Amniotic stem cell (primary cell): Measurements from ENCODE around the gene ASTN2.
"Not testable (repeated sequence)": the region's sequence is repeated elsewhere in the genome, so short reads cannot be mapped to it uniquely, and the experiment has no call there.

ENCODE experiments used
- DNase-seq: peaks from one replicate; lab custom pipeline; 2025; lab: John Stamatoyannopoulos, UW

The ASTN2 gene

DNA sequence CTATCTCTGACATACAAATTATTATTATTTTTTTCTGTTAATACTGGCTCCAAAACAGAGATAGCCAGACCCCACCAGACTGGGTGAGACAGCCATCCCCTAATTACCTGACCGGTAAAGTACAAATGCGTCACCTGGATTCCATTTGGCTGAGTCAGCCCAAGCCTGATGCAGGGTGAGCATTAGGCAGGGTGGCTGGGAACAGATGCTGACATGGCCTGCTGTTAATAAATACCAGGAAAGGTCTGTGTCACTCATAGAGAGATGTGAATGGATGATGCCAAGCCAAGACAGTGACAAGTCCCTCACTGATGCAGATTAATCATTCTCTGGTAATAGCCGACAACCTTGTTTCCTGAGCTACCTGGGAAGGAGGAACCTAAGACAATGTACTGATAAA is 544.3 kb downstream of the ASTN2 start:
- DNase-seq = no peak

DNA sequence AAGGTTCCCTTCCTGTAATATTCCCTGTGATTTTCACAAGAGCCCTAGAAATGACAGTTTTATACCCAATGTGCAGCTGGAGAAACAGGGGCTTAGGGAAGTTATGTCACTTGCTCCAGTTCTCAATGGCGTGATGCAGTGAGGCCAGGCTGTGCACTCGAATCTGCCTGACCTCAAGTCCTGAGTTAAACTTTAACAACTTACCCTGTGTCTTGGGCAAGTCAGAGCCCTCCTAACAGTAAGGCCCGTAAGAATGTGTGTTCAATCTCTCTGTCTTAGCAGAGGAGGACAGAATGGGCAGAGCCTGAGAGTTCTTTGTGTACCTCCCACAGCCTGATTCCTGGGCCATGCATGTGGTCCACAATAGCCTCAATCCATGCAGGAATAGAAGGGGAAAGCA is 546.7 kb downstream of the ASTN2 start:
- no peak for DNase-seq

DNA sequence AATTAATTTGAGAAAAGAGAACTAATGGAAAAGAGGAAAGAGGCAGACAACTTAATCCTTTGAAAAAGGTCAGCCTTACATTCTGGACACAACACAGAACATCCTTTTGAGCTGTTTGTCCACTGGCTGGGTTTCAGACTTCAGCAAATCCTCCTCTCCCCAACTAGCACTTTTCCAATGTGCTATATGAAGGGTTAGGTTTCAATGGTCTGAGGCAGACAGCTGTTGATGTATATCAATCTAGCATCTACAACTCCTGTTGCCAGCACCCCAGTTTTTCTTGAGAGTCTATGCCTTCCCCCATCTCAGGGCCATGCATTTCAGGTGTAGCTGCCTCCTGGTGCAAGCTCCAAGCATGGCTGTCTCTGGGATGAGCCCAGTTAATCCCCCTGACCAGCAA is 553.5 kb downstream of the ASTN2 start:
- no peak for DNase-seq

DNA sequence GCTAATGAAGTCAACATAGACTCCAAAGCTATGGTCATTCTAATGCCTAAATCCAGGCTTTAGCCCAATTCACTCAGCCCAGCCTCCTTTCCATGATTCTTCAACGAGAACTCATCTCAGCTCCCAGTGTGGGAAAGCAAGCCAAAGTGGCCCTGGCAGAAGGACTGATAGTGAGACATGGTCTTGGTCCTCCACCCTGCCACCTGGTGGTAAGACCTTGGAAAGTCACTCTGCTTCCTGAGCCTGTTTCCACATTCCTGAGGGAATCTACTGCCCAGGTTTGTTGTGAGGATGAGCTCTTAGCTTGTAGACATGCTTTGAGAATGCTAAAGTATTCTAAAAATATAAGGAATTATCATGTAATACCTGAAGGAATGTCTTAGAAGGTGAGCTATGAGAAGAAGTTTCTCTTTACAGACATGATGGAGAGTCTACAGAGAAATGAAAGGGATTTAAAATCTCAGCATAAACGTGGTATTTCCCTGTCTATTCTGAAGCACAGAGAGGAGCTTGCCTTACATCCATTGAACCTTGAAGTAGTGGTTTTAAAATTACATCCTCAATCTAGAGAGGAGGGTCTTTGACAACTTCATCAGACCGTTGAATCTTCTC is 554.2 kb downstream of the ASTN2 start:
- DNase-seq = peak; percentile 33

DNA sequence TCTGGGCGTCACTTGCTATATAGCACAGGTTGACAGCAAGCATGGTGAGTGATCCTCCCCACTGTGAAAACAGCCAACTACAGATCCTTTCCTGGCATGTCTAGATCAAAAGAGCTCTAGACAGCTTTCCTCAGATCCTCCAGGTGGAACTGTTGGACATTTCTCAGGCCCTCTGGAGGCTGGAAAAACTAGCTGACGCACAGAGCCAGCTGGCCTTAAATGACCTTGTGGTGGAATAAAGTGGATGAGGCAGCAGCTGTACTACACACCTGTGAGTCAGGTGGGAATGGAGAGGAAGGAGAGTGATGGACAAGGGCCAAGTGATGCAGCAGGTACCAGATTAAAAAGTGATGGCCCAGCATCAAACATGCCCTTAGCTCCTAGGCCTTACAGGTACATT is 555.1 kb downstream of the ASTN2 start:
- no peak for DNase-seq

DNA sequence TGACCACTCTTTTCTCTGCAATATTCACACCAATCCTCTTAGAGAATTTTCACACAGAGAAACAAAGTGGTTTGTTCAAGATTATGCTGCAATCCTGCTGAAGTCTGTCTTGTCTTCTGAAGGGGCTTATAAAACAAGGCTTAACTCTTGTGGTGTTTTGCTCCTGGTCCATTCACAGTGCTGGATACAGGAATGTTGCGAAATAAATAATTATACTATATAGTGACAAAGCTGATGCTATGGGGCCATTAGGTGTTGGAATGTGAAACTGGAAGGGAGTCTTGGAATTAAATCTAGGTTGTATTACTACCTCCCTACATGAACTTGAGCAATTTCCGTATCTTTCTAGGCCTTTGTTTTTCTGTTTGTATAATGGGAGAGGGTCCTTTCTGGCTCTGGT is 557.5 kb downstream of the ASTN2 start:
- DNase-seq = no peak

DNA sequence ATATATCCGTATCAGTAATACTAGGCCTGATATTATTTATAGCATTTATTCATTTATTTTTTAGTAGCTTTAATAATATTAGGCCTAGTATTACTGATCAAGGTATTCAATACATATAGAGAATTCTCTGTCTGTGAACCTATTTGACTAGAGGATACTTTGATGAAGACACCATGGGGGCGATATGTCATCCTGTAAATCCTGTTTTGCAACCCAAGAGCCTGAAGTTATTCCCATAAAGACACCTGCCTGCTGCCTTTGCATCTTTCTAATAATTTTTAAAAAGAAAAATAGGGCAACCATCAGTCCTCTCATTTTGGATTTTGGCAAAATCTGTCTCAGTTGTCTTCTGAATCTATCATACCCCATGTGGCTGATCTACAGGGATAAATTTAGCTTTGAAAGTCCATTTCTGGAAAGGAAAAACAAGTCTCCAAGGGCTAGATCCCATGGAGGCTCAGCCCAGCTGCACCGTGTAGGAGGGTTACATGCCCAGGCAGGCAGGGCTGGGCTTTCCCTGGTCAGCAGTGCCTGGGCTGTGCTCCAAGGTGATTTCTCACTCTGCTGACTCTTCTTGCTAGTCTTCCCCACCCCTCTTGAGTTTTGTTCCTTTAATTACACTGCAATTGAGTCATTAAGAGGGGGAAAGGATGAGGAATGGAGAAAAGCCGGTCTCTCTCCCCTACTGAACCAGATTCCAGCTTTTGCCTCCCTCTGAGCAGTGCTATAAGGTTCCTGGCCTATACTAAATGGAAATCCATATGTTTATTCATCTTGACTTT is 558.8 kb downstream of the ASTN2 start:
- no peak for DNase-seq

DNA sequence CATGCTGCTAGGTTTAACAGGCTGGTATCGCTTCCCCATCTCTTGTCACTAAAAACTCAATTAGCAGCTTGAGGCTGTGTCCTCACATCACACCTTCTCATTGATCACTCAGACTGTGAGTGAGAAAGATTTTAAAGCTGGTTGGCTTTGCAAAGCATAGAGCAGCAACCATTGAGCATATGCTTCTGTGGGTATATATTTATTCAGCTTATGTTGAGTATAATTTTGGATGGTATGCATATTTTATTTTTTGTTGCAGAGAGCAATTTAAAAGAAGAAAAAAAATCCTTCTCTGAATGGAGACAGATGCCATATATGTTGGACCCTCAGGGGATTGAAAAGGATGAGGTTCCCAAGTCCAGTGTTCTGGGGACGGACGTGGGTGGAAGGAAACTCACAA is 565.1 kb downstream of the ASTN2 start:
- no peak for DNase-seq

DNA sequence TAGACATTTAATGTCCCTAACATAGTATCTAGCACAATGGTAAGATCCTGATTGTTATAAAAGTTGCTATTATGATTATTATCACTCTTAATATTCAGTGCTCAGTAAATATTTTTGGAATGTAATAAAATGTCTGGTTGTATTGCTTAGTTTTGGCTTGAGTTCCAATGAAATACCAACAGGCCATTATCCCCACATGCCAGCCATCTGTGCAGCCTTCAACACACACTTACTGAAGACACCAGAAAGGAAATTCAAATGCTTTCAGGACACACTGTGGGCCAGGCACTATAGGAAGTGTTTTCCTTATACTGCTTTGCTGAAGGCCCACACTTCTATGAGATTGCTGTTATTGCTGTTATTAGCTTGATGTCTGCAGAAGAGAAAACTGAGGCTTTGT is 570.2 kb downstream of the ASTN2 start:
- no peak for DNase-seq

DNA sequence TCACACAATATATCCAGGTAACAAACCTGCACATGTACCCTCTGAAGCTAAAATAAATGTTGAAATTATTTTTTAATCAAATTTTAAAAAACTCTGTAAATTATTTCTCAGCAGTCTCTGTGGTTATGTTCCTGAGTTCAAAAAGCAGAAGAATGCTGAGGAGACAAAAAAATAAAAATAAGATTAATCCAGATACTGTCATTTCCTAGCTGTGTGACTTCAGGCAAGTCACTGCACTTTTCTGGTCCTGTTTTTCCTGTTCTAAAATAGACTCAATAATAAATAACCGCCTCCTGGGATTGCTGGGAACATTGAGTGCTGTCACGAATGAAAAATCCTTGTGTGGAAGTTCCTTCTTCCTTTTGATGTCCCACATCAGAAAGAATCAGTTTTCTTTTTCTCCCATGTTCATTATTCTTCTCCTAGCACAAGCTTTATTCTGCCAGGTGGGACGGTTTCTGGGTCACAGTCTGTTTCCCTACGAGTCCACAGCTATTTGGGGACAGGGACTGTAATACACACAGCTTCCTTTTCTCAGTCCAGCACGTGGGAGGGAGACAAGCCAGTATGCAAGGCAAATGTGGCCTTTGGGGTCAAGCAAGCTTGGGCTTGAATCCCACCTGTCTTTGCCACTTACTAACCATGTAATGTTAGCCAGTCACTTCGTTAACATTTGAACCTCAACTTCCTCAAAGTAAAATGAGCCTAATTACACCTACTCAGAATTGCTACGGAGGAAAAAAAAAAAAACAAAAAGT is 570.8 kb downstream of the ASTN2 start:
- no peak for DNase-seq

DNA sequence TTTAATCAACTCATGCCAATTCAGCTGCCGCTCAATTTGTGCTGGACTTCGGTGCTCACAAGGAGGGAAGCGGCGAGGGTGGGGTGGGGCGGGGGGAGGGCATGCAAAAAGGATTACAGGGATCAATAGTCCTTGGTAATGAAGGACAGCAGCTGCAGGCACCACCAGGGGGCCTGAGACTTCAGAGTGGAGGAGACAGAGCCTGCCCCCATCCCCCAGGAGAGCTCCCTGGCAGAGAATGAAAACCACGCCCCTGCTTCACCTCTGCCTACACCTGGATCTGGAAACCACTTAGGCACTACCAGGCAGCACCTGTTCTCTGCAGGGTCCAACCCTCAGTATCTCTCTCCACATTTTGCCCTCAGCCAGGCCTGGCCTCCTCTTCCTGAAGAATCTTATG is 572.2 kb downstream of the ASTN2 start:
- no peak for DNase-seq

DNA sequence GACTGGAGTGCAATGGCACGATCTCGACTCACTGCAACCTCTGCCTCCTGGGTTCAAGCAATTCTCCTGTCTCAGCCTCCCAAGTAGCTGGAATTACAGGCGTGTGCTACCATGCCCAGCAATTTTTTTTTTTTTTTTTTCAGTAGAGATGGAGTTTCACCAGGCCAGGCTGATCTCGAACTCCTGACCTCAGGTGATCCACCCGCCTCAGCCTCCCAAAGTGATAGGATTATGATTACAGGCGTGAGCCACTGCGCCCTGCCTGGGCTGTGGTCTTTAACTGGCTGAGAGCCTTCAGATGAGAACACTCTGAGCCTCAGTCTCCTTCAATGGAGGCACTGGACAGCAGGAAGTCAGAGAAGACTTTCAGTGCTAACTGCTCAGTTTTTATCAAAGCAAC is 576.4 kb downstream of the ASTN2 start:
- DNase-seq = not testable (repeated sequence)

DNA sequence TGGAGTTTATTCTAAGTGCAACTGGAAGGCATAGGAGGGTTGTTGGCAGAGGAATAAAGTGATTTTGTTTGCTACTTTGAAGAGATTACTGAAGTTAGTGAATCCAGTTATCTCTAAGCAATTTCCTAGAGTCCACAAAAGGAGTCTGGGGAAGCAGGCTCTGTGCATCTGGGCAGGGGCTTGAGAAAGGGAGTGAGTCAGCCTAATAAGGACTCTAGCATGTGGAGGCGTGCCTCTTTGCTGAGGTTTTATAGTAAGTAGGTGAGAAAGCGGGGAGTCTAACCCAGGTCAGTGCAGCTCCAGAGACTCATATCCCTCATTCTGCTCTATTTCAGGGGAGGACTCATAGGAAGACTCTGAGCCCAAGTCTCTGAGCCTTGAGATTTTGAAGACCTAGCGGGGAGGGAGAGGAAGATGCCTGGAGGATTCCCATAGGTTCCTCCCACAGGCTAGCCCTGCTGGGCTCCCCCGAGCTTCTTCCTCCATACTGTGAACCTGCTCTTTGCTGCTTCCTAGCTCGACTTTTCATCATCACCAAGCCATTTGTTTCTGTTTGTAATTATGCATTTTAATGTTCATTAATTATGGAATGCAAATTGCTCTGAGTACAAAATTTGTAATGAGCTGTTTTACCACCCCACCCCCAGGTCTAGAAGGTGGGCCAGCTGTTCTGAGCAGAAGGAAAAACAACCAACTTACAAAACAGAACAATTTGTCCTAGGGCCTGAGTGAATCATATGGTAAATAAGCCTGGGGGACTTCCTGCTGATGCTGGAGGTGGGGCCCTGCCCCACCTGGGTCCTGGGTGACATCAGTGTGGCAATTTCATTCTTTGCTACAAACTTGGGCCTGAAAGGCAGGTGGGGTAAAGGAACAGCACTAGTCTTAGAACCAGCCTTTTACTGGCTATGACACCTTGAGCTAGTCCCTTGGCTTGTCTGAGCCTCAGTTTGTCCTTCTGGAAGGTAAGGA is 577.6 kb downstream of the ASTN2 start:
- DNase-seq = no peak

DNA sequence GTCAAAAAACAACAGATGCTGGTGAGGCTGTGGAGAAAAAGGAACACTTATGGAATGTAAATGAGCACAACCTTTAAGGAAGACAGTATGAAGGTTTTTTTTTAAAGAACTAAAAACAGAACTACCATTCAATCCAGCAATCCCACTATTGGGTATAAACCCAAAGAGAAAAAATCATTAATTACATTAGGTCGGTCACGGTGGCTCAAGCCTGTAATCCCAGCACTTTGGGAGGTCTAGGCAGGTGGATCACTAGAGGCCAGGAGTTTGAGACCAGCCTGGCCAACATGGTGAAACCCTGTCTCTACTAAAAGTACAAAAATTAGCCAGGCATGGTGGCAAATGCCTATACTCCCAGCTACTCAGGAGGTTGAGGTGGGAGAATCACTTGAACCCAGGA is 584.5 kb downstream of the ASTN2 start:
- DNase-seq = not testable (repeated sequence)

DNA sequence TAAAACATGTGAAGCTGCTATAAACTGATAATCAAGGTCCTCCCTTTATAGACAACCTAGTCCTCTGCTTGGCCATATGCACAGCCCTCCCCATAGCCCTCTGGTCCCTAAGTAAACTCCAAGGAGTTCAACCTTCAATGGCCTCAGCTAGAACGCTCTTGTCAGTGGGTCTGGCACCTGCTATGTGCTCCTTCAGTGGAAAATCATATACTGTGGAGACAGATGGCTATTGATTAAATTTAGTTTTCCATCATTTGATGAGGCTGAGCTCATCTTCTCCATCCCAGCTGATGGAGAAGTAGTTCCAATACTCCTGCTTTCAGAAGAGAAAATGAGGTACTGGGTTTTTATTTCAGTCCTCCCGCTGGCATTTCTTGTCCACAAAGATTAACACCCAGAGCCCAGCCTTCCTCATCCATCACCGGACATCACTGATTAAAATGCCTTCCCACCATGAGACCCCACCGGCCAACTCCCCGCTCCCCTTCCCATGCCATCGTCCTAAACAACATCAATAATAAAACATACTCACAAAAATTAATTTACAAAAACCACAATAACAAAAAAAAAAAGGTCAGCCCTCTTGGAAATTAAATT is 593.1 kb downstream of the ASTN2 start:
- DNase-seq = no peak

DNA sequence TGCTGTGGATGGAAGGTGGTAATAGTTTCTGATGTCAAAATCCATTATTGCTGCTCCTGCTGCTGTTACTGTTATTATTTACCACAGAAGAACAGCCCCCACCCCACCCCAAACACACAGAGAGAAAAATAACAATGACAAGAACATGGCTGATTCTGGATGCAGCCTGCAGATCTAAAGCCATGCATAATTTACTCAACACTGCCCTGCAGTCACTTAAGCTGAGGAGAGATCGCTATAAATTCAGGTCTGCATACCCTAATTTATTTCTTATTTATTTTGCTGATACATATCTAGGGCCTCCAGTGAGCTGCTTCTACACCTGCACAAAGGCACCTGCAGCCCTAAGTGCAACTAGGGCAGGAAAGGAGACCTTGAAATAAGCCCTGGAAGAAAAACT is 595.7 kb downstream of the ASTN2 start:
- no peak for DNase-seq

DNA sequence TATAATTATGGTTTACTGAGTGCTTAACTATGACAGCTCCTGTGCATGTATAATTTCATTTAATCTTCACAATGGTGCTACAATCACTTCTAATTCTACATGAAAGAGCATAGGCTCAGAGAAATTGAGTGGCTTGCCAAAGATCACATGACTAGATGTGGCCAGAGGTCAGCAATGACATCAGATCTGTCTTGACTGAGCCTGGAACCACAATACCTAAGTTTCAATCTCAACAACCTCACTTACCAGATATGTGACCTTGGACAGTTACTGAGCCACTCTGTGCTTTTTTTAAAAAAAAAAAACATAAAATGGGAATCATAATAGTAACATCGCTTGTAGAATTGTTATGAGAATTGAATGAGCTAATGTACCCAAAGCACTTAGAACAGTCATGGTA is 597.1 kb downstream of the ASTN2 start:
- no peak for DNase-seq

DNA sequence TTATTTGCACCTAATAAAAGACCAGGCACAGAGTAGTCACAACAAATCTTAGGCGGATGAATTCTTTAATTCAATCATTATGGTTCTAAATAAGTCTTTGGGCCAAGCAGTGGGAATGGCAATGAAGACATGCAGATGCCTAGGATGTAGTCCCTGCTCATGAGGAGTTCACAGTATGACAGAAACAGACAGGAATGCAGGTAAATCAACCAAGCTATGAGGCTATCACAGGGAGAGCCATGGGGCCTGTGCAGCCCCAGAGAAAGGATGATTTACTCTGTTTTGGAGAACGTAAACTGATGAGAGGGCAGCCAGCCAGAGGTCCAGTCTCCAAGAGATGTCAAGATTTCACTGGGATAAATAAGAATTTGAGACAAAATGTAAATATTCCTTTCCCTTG is 598.4 kb downstream of the ASTN2 start:
- DNase-seq = no peak

DNA sequence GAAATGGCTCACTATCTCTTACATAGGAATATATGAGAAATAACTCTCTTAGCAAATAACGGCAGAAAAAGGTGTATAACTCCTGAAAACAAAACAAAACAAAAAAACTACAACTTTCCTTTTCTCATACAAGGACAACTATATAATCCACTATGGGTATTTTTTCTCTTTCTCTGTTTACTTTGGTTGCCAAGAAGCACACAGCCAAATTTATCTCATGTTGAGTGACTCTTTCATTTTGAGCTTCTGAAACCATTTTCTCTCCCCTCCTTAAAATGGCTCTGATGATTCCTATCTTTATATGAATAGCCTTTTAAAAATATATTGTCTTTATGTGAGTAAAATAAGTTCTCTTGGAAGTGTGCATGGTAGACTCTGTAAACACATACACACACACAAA is 599.0 kb downstream of the ASTN2 start:
- DNase-seq = no peak

DNA sequence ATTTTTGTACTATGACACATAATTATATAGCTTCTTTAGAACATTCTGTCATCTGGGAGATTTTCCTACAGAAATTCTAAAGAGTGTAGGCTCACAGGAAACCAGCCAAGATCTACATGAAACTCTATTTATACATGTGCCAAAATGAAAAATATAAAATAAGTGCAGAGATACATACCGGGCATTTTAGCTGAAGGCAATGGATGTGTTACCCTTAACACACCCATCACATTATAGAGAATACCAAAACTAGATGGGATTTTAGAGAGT is 601.9 kb downstream of the ASTN2 start:
- DNase-seq = no peak

DNA sequence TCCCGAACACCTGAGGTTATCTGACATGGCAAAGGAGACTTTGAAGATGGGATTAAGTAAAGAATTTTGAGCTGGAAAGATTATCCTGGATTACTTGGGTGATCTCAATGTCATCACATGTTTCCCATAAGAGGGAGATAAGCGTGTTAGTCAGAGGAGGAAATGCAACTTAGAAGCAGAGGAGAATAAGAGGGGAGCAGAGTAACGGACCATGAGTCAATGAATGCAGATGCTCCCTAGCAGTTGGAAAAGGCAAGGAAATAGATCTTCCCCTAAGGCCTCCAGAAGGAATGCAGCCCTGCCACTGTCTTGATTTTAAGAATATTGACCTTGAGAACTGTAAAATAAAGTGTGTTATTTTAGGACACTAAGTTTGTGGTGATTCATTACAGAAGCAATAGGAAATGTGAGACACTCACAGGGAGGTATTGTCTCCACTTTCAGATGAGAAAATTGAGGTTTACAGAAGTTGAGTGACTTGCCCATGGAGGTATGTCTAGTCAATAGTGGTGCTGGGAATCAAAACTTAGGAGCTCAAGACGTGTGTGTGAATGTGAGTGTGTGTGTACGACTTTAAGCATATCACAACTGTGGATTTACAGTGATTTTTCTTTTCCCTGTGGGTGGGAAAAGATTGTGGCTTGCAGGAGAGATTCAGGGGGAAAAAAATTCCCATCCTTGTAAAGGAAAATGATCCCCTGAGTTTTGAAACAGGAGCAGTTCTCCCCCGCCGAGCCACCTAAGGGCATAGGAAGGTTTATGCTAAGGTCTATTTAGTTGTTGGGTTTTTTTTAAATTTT is 602.4 kb downstream of the ASTN2 start:
- DNase-seq = no peak
